HEK293 (cell line): ENCODE data around the gene ATXN2.

Experiments used
- CTCF ChIA-PET: fragments of 350-600 bp; formaldehyde crosslinking; extraction: SDS; loops from one replicate; lab custom pipeline; 2021; ENCODE audit warnings: antibody characterized with exemption; lab: Yijun Ruan, JAX
- POLR2A ChIA-PET: fragments of 300-600 bp; formaldehyde crosslinking; extraction: SDS; loops from one replicate; lab custom pipeline; 2020; ENCODE audit warnings: antibody characterized with exemption, inconsistent platforms; lab: Yijun Ruan, JAX
- H3K27ac ChIP-seq: fragments of 200-500 bp; sonication (Bioruptor generic); 2 replicates; pipeline ENCODE4 v1.5.1; 2014; ENCODE audit warnings: low read depth, low read length, control low read depth, inconsistent platforms; ENCODE audit errors: extremely low read depth
- H3K36me3 ChIP-seq, 2 experiments: fragments of 200-500 bp in 1 of 2; sonication (Bioruptor generic) in 1 of 2; 1 replicate in 1 of 2; 2 replicates in 1 of 2; pipeline ENCODE4 v1.5.1; 2014 to 2017; ENCODE audit warnings: inconsistent platforms in 2 of 2, low read length in 2 of 2; ENCODE audit not compliant: control insufficient read depth in 2 of 2, insufficient read depth in 1 of 2
- H3K4me1 ChIP-seq: fragments of 200-500 bp; sonication (Bioruptor generic); 2 replicates; pipeline ENCODE4 v1.5.1; 2014; ENCODE audit warnings: mild to moderate bottlenecking, low read length, inconsistent platforms; ENCODE audit not compliant: control insufficient read depth, insufficient read depth
- H3K4me3 ChIP-seq: 2 replicates; pipeline ENCODE4 v1.5.1; 2011; ENCODE audit warnings: low read depth, mild to moderate bottlenecking, control low read depth, low read length, moderate library complexity
- H3K9me3 ChIP-seq: fragments of 200-500 bp; sonication (Bioruptor generic); 2 replicates; pipeline ENCODE4 v1.5.1; 2014; ENCODE audit warnings: low read depth, low read length, inconsistent platforms; ENCODE audit not compliant: control insufficient read depth, insufficient read depth
- BCL11B ChIP-seq: fragments of 450-650 bp; formaldehyde crosslinking; IDR thresholded peaks from 2 replicates; pipeline ENCODE4 v1.5.1; 2016; ENCODE audit warnings: low read depth, missing biosample characterization, missing genetic modification characterization
- PATZ1 ChIP-seq: fragments of 450-650 bp; formaldehyde crosslinking; IDR thresholded peaks from 2 replicates; pipeline ENCODE4 v1.5.1; 2016; ENCODE audit warnings: missing biosample characterization, missing genetic modification characterization
- ZNF148 ChIP-seq: fragments of 450-650 bp; formaldehyde crosslinking; IDR thresholded peaks from 2 replicates; pipeline ENCODE4 v1.5.0; 2017; ENCODE audit warnings: missing biosample characterization, missing genetic modification characterization, borderline replicate concordance
- ZNF366 ChIP-seq: fragments of 450-650 bp; formaldehyde crosslinking; conservative IDR thresholded peaks from 2 replicates; pipeline ENCODE4 v1.5.1; 2016; ENCODE audit warnings: missing biosample characterization, missing genetic modification characterization
- ZNF391 ChIP-seq: fragments of 450-650 bp; formaldehyde crosslinking; IDR thresholded peaks from 2 replicates; pipeline ENCODE4 v1.5.1; 2016; ENCODE audit warnings: low read depth, missing biosample characterization, missing genetic modification characterization, borderline replicate concordance
- ZNF416 ChIP-seq: fragments of 450-650 bp; formaldehyde crosslinking; IDR thresholded peaks from 2 replicates; pipeline ENCODE4 v1.5.1; 2016; ENCODE audit warnings: missing biosample characterization, missing genetic modification characterization
- ZNF473 ChIP-seq: fragments of 450-650 bp; formaldehyde crosslinking; IDR thresholded peaks from 2 replicates; pipeline ENCODE4 v1.5.1; 2017; ENCODE audit warnings: missing biosample characterization, missing genetic modification characterization
- ZNF548 ChIP-seq: fragments of 450-650 bp; formaldehyde crosslinking; IDR thresholded peaks from 2 replicates; pipeline ENCODE4 v1.5.1; 2016; ENCODE audit warnings: missing biosample characterization, missing genetic modification characterization
- ZNF555 ChIP-seq: fragments of 450-650 bp; formaldehyde crosslinking; conservative IDR thresholded peaks from 2 replicates; pipeline ENCODE4 v1.5.1; 2017; ENCODE audit warnings: missing biosample characterization, mild to moderate bottlenecking, missing genetic modification characterization, inconsistent platforms
- ZNF626 ChIP-seq: fragments of 450-650 bp; sonication (Bioruptor Pico); formaldehyde crosslinking; IDR thresholded peaks from 2 replicates; pipeline ENCODE4 v1.5.1; 2018; ENCODE audit warnings: missing biosample characterization, missing genetic modification characterization, inconsistent platforms
- ZNF658 ChIP-seq: fragments of 450-650 bp; formaldehyde crosslinking; IDR thresholded peaks from 2 replicates; pipeline ENCODE4; 2016; ENCODE audit warnings: missing biosample characterization, missing genetic modification characterization
- ZNF664 ChIP-seq: fragments of 450-650 bp; formaldehyde crosslinking; IDR thresholded peaks from 2 replicates; pipeline ENCODE4 v1.5.1; 2016; ENCODE audit warnings: missing biosample characterization, missing genetic modification characterization
- ZNF843 ChIP-seq: fragments of 450-650 bp; formaldehyde crosslinking; IDR thresholded peaks from 2 replicates; pipeline ENCODE4 v1.5.1; 2016; ENCODE audit warnings: missing biosample characterization, missing genetic modification characterization
- ZXDB ChIP-seq: fragments of 450-650 bp; formaldehyde crosslinking; IDR thresholded peaks from 2 replicates; pipeline ENCODE4 v1.5.1; 2016; ENCODE audit warnings: missing biosample characterization, missing genetic modification characterization
- TF ChIP-seq, protein P1 (sequence below): fragments of 450-650 bp; formaldehyde crosslinking; IDR thresholded peaks from 2 replicates; pipeline ENCODE4; 2016; ENCODE audit warnings: missing biosample characterization, missing genetic modification characterization

Gene ATXN2

DNA sequence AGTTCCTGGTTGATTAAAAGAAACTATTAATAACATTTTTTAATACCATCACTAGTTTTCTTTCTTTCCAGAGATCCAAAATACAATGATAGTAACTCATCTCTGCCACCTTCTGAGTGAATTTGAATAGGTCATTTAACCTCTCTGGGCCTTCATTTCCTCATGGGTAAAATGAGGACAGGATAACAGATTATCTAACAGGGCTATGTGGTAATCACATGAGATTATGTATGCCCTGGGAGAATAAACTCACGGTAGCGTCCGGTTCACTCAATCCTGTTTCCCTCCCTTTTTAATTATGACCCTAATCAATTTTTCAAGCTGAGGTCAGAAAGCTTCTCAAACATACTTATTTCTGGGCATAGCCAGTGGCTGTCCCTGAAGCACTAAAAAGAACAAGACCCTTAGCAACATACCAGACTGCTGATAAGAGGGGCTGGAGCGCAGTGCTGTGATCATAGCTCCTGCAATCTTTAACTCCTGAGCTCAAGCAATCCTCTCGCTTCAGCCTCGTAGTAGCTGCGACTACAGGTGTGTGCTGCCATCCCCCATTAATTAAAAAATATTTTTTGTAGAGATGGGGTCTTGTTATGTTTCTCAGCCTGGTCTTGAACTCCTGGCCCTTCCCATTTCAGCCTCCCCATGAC is 24.2 kb downstream of the ATXN2 start:
- H3K4me1 ChIP-seq, result peaks cover 16% of the 10 kb centered on the region
- H3K36me3 ChIP-seq, result peaks cover 0 to 5% of the 10 kb centered on the region in 2 experiments; a peak in 2 of 3 replicates
- CTCF ChIA-PET, result interaction anchor here (0.7 kb wide), 1 partner anchor 27 kb away, joined by 3 read pairs; no protein-coding TSS in a partner anchor
- H3K9me3 ChIP-seq, result no peaks in the 10 kb centered on the region
- no peak for TF ChIP-seq ZNF843 (tag by site-specific recombination)
- no peak for TF ChIP-seq ZNF416 (tag by site-specific recombination)
- no peak for TF ChIP-seq ZNF148
- TF ChIP-seq ZNF548 (tag by site-specific recombination), result no peak
- no peak for TF ChIP-seq ZXDB (tag by site-specific recombination)
- no peak for TF ChIP-seq ZNF473 (tag by site-specific recombination)
- TF ChIP-seq ZNF626, result no peak
- TF ChIP-seq, all 188 proteins: peak for 0
- H3K27ac ChIP-seq, result no peak overlapping the region
- H3K4me3 ChIP-seq, result no peak overlapping the region
- POLR2A ChIA-PET, result interaction anchor here (1.0 to 1.1 kb wide), 2 partner anchors 14 to 24 kb away, joined by 3 to 4 read pairs; partner anchors contain the start of gene ATXN2

DNA sequence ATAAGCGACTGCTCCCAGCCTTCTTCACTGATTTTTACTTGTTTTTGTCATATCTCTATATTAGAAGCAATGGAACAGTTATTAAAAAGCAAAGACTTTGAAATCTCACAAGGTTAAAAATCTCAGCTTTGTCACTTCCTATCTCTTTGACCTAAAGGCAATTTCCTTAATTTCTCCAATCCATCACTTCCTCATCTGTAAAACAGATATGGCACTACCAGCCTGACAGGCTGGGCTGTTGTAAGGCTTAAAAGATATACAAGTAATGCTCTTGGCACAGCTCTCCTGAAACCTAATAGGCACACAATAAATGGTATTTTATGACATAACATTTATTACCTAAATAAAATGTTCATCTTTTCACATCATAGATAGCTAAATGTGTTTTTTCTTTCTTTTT is 25.6 kb downstream of the ATXN2 start:
- Histone ChIP-seq H3K4me3 (no peak overlapping the region), H3K4me1 (peaks cover 12% of the 10 kb centered on the region), H3K36me3 (peaks cover 0 to 3% of the 10 kb centered on the region in 2 experiments; a peak in 2 of 3 replicates), H3K9me3 (no peaks in the 10 kb centered on the region), H3K27ac (no peak overlapping the region)
- TF ChIP-seq ZNF658 (tag by site-specific recombination) (no peak), ZNF366 (tag by site-specific recombination) (no peak), ZNF391 (tag by site-specific recombination) (no peak), BCL11B (no peak), ZNF664 (tag by site-specific recombination) (peak; percentile 38; the same call in 1 of the 2 replicates), ZNF555 (tag by site-specific recombination) (no peak), PATZ1 (no peak)
- TF ChIP-seq, protein P1, sequence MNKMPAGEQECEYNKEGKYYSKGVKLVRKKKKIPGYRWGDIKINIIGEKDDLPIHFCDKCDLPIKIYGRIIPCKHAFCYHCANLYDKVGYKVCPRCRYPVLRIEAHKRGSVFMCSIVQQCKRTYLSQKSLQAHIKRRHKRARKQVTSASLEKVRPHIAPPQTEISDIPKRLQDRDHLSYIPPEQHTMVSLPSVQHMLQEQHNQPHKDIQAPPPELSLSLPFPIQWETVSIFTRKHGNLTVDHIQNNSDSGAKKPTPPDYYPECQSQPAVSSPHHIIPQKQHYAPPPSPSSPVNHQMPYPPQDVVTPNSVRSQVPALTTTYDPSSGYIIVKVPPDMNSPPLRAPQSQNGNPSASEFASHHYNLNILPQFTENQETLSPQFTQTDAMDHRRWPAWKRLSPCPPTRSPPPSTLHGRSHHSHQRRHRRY, result no peak
- ChIA-PET POLR2A (interaction anchor here (0.7 kb wide), 1 partner anchor 26 kb away, joined by 3 read pairs; no protein-coding TSS in a partner anchor), CTCF (interaction anchor here (0.8 kb wide), 1 partner anchor 91 kb away, joined by 3 read pairs; no protein-coding TSS in a partner anchor)
